HL-60 (cell line): Measurements from ENCODE around the gene RASD2.

Source experiments
- DNase-seq, 2 experiments: peaks; one replicate each; pipeline ENCODE4 v3.0.0-alpha.2; 2010 to 2020; ENCODE audit warnings: low read depth in 1 of 2, low spot score in 1 of 2
- H3K27ac ChIP-seq: fragments of 250-450 bp; sonication (Bioruptor Pico); replicated peaks from 2 replicates; pipeline ENCODE4 v1.5.1; 2020; ENCODE audit warnings: mild to moderate bottlenecking, moderate library complexity
- H3K27me3 ChIP-seq: fragments of 250-450 bp; sonication (Bioruptor Pico); 2 replicates; pipeline ENCODE4 v1.5.1; 2021; ENCODE audit warnings: mild to moderate bottlenecking, moderate library complexity; ENCODE audit not compliant: insufficient read depth, poor library complexity, severe bottlenecking
- H3K4me3 ChIP-seq: replicated peaks from 2 replicates; pipeline ENCODE4 v1.5.1; 2011; ENCODE audit warnings: mild to moderate bottlenecking, control low read depth, low read length; ENCODE audit not compliant: insufficient read depth
- CTCF ChIP-seq: IDR thresholded peaks from one replicate; pipeline ENCODE4 v1.5.1; 2011; ENCODE audit warnings: low read length, control low read depth, inconsistent platforms; ENCODE audit not compliant: insufficient read depth
- GABPA ChIP-seq: IDR thresholded peaks from 2 replicates; pipeline ENCODE4 v1.6.1; 2012; ENCODE audit warnings: low read depth
- POLR2AphosphoS5 ChIP-seq: IDR thresholded peaks from 2 replicates; pipeline ENCODE4 v1.6.1; 2012; ENCODE audit warnings: low read depth
- REST ChIP-seq: IDR thresholded peaks from 2 replicates; pipeline ENCODE4 v1.6.1; 2012; ENCODE audit warnings: low read depth; ENCODE audit not compliant: insufficient replicate concordance
- SPI1 ChIP-seq: IDR thresholded peaks from 2 replicates; pipeline ENCODE4 v1.6.1; 2012; ENCODE audit warnings: low read depth, mild to moderate bottlenecking, borderline replicate concordance

RASD2 gene

GRCh38 chr22:35569916-35570315 lies 29.3 kb downstream of the RASD2 start:
- H3K27ac ChIP-seq, result no peak overlapping the region

GRCh38 chr22:35570686-35571194 lies 30.1 kb downstream of the RASD2 start:
- Histone ChIP-seq H3K27ac (no peak overlapping the region), H3K27me3 (no peaks in the 10 kb centered on the region), H3K4me3 (no peak overlapping the region)
- no peak for DNase-seq
- TF ChIP-seq POLR2AphosphoS5 (no peak), GABPA (no peak), SPI1 (no peak), REST (no peak), CTCF (no peak)

More at GRCh38 chr22:35569916-35570315, 29.3 kb downstream of the RASD2 start:
- TF ChIP-seq GABPA (no peak), REST (no peak), CTCF (no peak), SPI1 (no peak), POLR2AphosphoS5 (no peak)
- Histone ChIP-seq H3K27me3 (no peaks in the 10 kb centered on the region), H3K4me3 (no peak overlapping the region)
- DNase-seq, result no peak

- H3K27me3 ChIP-seq, result no peaks in the 10 kb centered on the region
- H3K4me3 ChIP-seq, result no peak overlapping the region
- H3K27ac ChIP-seq, result no peak overlapping the region
- TF ChIP-seq POLR2AphosphoS5, result no peak
- TF ChIP-seq GABPA, result no peak
- no peak for TF ChIP-seq REST
- no peak for TF ChIP-seq SPI1
- TF ChIP-seq CTCF, result no peak
- no peak for DNase-seq
Observed at GRCh38 chr22:35572556-35572955, 31.9 kb downstream of the RASD2 start.
